GM19324 (cell line): ENCODE results near the gene IRAK3.
A peak's percentile ranks its signal among the peaks of the same experiment; 100 is the strongest.
"Not testable (repeated sequence)": the region's sequence is repeated elsewhere in the genome, so short reads cannot be mapped to it uniquely, and the experiment has no call there.

Experiments
- ATAC-seq: cut with Tn5 transposase; IDR thresholded peaks from one replicate; pipeline ENCODE4 v1.9.1; 2021; ENCODE audit warnings: mild to moderate bottlenecking, moderate library complexity; ENCODE audit not compliant: unreplicated experiment, low FRiP score

The IRAK3 gene

DNA sequence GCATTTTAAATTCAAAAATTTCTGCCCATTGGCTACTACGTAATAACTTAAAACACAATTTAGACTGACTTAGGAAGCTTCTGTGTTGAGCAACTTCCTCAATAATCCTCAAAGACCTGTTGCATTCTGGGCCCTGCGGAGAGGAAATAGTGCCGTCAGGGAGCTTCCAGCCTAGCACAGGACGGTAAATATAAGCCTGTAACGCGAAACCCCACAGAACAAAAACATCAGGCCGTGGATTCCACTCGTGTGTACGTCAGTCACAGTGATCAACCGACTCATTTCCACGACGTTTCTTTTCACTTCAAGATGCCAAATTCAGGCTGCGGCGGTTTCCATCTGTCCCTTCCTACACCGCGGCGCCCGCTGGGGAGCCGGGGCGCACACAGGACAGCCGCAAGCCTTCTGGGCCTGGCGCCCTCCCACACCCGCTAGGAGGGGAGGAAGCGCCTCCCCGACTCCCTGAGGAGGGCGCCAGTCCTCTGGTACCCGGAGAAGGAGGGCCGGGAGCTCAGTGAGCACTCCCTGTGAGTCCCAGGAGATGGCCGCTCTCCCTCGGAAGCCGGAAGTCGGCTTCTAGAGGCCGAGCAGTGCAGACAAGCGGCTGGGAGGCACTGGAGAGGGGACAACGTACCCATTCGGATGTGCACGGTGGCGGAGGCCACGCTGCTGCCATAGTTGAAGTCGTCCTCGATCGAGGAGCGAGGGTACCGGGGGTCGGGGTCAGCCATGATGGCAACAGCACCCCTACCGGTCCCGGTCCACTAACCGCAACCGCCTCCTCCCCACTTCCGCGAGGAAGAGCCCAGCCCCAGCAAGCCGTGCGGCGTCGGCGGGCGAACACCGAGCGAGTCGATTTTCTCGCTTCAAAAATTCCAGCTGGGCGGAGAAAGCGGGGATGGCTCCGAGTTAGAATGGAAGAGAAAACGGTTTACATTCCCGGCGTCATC, 19.5 kb upstream of the IRAK3 start, which contains the start of gene TMBIM4:
TMBIM4 (minus strand) TSS at position 776 of the 950 bp plus-strand sequence; CDS start at position 731, 45 bp downstream.
- ATAC-seq = peak; percentile 90

DNA sequence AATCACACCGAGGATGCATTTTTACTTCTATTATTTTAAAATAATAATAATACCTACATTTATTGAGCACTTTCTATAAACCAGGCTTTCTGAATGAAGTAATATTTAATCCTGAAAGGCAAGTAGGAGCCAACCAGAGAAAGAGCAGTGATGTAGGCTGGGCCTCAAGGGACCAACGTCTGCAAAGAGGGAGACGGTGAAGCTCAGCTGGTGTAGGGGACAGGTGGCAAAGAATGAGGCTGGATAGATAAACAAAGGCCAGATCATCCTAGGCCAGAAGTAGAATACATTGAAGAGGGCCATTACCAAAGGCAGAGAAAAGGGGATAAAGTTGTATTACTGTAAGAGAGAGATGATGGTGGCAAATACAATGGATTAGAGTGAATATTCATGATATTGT, 18.4 kb upstream of the IRAK3 start:
- ATAC-seq = no peak

DNA sequence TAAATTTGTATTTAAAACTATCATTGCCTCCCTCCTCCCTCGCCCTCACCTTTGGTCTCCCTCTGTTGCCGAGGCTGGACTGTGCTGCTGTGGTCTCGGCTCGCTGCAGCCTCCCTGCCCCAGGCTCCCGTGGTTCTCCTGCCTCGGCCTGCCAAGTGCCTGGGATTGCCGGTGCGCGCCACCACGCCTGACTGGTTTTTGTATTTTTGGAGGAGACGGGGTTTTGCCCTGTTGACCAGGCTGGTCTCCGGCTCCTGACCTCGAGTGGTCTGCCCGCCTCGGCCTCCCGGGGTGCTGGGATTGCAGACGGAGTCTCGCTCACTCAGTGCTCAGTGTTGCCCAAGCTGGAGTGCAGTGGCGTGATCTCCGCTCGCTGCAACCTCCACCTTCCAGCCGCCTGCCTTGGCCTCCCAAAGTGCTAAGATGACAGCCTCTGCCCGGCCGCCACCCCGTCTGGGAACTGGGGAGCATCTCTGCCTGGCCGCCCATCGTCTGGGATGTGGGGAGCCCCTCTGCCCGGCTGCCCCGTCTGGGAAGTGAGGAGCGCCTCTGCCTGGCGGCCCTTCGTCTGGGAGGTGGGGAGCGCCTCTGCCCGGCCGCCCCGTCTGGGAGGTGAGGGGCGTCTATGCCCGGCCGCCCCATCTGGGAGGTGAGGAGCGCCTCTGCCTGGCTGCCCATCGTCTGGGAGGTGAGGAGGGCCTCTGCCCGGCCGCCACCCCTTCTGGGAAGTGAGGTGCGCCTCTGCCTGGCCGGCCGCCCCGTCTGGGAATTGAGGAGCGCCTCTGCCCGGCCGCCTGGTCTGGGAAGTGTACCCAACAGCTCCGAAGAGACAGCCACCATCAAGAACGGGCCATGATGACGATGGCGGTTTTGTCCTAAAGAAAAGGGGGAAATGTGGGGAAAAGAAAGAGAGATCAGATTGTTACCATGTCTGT, 14.4 kb upstream of the IRAK3 start:
- not testable (repeated sequence) for ATAC-seq

DNA sequence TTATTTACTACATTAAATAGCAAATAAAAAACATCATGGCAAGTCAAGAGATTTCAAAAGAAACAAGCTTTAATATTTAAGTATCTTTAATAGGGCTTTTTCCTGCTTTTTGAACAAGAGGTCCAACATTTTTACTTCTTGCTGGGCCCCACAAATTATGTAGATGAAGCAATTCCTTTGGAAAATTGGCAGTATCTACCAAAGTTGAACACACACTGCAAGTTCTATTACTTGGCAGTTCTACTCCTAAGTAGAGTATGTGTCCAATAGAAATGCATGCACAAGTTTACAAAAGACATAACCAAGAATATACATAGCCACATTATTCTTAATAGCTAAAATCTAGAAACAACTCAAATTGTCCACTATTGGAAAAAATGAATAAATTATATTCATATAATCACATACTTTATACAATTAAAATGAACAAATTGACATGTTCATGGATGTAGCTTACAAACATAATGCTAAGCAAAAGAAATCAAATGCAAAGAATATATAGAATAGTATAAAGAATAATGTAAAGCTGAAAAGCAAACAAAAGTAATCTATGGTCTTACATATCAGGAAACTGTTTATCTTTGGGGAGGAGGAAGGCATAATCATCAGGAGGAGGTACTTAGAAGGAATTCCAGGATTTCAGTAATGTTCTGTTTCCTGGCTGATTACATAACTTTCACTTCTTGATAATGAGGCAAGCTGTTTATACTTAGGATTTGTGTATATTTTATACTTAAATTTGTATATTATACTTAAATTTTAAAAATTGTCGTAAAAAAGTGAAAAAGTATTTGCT, 12.7 kb upstream of the IRAK3 start:
- no peak for ATAC-seq

DNA sequence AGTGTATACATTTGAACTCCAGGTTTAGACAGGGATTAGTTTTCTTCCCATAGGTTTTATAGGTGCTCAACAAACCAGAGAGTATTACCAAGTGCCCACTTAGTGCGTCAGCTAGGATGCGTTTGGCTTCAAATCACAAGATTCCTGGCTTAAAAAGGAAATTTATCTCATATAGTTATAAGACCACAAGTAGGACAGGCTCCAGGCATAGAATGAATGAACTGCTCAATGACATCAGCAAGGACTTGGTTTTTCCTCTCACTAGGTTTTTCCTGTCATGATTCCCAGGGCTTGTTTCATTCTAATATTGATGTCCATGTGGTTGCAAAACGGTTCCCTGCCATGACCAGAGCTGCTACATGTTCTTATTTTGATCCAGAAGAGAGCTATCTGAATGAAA, 6.1 kb upstream of the IRAK3 start:
- ATAC-seq = no peak

DNA sequence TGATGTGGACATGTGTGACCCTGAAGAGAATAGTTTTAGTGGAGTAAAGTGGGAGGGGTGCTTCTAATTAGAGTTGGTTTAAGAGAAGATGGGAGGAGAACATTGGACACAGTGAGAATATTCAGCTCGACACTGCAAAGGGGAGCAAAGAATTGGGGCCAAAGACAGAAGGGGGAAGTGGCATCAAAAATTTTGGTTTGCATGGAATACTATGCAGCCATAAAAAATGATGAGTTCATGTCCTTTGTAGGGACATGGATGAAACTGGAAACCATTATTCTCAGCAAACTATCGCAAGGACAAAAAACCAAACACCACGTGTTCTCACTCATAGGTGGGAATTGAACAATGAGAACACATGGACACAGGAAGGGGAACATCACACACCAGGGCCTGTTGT, 4.2 kb upstream of the IRAK3 start:
- not testable (repeated sequence) for ATAC-seq

DNA sequence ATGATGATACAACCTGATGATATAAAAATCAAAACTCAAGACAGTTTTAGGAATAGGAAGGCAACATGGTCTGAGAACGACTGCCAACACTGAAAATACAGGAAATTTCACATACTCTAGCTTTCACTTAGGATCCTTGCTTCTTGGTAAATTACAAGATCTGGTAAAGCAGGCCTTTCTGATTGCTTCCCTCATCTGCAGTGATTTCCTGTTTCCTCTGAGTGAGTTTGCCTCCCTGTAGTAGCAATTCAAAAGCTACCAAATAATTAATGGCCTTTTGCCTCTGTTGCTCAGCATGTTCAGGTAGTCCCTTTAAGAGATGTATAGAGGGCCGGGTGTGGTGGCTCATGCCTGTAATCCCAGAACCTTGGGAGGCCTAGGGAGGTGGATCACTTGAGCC, 2.0 kb upstream of the IRAK3 start:
- ATAC-seq = no peak

DNA sequence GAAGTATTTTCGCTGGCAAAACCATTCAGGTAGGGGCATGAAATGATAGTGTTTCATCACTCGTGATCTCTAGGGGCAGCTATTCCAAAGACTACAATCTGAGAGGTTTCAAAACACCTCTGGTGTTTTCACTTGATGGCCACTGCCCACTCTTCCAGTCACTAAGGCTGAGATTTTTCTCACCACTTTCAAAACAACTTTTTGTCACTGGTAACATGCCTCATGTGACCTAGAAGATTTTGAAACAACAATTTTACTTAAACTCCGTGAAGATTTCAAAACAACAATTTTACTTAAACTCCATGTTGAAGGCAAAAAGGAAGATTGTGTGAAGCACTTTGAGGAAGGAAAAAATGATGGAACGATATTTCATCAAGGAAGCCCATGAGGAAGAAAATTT, 1.2 kb upstream of the IRAK3 start:
- no peak for ATAC-seq

DNA sequence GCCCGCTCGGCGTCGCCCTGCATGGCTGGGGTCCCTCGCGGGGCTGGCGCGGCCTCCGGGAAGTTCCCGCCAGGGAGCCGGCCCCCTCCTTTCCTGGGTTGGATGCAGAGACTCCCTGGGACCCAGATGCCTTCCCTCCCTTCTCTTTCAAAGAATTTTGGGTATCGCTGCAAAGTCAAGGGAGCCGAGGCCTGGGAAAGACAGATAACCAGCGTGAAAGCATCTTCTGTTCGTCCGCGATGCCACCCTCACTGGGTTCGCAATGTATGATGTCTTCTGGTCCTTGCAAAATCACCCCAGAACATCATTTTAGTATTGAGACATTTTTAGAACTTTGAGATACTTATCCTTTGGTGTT, 451 bp downstream of the IRAK3 start:
- no peak for ATAC-seq

DNA sequence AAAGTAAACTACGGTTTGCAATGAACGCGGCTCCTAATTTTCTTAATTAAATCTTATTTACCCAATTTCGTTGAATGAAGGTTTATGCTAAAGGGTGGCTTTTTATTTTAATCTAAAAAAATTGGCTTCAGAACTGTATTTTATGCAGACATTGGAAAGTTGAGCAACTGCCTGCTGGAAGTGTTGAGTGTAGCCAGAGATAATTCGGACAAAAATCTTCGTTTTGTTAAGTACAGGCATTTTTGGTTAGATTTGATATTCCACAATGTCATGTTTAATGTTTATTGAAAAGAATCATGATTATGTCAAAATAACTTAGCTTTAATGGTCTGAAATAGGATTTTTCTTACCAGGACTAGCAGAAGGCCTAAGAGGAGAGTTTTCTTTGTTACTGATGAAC, 875 bp downstream of the IRAK3 start:
- no peak for ATAC-seq

DNA sequence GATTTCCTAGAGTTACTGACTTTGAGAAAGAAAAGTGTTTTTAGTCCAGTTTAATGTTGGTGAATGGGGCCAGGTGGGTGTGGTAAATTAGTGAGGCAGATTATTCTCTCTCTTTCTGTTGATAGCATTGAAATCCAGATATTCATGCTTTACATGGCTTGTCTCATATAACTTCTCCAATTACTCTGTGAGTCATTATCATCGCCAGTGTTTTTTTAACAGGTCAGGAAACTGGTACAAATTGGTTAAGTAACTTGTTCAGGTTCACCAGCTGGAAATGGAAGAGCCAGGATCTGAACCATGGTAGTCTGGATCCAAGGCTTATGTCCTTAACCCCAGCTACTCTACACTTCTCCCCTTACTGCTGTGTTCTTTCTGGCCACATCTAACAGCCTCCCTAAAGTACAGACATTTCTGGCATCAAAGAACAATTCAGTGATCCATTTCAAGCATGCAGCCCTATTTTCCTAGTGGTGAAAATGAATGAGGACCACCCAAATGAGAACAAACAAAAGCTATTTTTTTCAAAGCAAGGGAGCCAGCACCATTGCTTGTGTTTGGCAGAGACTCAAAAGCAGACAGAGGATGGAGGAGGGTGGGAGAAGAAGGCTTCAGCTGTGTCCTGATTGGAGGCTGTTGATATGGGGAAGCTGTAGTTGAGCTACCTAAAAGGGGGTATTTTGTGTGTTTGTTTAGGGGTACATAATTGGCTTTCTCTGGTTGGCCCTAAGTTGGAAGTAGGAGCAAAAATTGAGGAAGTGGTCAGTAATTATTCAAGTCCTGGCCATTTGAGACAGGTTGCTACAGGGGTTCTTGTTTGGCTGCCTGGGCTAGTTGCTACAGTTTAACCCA, 1.7 kb downstream of the IRAK3 start:
- no peak for ATAC-seq

DNA sequence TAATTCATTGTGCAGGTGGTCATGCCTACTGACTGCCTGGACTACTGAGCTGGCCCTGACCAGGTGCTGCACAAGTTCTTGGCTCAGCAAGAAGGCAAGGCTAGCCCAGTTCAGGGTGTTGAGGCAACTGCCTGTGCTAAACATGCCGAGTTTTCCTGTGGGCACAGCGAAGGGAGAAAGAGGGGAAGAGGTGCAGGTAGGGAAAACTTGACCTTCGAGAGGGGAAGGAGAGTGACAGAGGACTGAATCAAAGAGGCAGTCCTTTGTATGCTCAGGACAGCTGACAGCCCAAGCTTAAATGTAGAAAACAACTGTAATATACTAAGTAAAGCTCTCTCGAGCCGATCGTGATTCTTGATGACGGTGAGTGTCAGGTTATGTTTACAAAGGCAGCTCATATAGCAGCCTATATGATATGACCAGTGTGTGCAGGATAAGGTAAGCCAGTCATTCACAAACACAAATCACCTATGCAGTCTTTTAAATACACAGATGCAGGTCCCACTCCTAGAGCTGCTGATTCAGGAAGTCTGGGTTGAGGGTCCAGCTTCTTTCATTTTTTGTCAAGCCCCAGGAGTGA, 2.6 kb downstream of the IRAK3 start:
- no peak for ATAC-seq

DNA sequence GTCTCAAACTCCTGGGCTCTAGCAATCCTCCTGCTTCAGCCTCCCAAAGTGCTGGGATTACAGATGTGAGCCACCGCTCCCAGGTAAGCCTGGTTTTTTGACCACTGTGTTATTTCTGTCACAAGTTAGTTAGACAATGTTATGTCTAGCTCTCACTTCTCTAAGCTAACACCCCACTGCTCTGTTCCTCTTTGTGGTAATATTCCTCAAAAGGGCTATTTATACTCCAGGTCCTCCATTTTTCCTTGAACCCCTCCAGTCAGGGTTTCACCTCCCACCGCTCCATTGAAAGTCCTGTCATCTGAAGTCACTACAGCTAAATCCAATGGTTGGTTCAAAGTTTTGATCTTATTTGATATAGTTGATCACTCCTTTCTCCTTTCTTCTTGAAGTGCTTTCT, 5.1 kb downstream of the IRAK3 start:
- ATAC-seq = no peak

DNA sequence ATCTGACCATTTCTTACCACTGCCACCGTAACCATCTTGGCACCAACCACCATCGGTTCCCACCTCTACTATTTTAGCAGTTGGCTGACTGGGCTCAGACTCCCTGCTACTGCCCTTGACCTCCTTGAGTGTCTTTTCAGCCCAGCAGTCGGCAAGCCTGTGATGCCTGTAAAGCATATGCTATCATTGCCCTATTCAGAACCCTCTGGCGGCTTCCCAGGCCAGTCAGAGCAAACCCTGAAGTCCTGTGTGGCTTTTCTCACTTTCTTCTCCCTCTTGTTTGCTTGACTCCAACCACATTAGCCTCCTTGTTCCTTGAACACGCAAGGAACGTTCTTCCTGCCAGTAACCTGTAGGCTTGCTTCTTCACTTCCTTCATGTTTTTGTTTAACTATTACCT, 6.2 kb downstream of the IRAK3 start:
- no peak for ATAC-seq

DNA sequence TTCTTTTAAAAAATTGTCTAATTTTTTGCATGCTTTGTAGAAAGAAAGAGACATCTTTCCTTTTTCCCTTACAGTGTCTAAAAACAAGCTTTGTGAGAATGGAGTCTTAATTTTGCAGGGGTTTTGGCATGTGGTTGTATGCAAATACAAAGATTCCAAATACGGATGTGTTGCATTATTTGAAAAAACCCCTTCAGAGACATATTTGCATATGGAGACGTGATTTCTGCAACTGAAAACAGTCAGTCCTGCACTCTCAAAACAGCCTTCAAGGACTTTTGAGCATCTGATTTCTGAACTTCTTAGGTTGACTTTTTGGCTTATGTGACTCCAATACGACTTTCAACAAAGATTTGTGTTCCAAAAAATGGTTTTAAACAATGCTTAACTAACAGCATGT, 7.8 kb downstream of the IRAK3 start:
- ATAC-seq = peak; percentile 94

DNA sequence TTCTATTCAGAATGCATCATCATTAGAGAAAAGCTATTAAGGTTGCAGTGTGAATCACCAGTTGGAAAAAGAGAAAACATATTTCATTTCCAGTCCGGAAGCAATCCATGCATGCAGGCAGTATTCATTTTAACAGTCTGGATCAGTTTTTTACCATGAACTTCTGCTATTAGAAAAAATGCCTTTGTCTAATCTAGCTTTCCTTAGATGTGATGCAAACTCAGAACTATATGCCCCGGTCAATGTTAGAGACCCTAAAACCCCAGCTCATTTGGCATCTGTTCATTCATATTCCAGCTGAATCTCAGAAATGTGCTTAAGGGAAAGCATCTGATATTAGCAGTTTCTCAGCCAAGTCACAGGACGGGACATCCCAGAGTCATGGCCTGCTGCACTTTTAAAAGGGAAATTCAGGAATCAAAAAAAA, 8.5 kb downstream of the IRAK3 start:
- no peak for ATAC-seq

DNA sequence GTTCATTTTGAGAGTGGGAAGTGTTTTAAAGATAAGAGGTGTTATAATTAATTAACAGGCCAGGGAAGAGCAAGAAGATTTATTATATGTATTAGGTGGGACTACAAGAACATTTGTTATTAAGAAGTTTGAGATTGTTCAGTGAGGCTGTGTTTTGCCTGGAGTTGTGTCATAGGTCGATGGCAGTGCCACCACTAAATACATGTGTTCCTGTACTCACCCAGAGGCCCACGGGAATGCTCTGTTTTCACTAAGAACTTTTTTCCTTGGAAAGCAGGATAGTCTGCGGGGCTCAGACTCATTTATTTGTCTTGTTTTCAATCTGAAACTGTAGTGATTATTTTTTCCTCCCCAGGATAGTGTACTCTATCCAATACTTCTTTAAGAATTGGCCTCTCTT, 10.1 kb downstream of the IRAK3 start:
- no peak for ATAC-seq

DNA sequence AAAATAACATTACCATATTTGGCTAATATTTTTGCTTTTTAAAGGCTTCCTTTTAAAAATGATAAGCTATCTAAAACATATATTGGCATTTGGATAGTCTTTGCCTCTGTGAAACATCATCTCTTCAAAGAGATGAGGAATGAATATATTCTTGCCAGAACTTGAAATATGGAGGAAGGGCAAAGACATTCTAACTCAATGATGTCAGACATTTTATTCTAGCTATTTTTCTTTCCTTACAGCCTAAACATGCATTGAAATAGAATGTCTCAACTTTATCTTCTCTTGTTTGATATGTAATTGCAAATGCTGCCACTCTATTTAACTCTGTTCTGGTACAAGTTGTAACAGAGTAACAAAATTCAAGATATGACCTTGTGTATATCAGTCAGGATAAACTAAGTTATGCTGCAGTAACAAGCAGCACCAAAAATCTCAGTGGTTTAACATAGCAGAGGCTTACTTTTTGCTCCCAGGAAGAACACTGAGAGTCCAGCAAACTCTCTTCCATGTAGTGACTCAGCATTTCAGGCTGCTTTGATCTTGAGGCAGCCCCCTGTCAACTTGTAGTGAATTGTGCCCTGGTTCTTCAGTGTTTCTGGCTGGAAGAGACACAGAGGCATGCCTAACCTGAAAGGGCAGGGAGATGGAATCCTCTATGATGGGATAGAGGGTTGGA, 11.0 kb downstream of the IRAK3 start:
- no peak for ATAC-seq

DNA sequence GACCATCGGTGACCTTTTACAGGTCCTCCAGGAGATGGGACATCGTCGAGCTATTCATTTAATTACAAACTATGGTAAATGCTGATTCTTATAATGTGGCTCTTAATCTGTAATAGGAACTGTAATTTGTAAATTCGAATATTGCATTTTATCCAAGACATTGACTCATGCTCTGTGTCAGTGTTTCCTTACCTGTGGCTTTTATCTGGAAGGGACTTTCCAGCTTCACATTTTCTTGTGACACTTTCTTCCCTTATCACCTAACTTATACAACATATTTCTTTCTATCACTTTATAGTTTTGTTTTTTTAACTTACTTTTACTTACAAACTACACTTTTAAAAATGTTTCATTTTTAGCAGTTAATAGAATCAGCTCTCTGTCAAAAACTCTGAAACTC, 14.8 kb downstream of the IRAK3 start:
- ATAC-seq = no peak
